ENCODE data around the gene TNIK.

The TNIK gene

GRCh38 chr3:171326717-171327440, 133.3 kb downstream of the TNIK start:
- POLR2A ChIA-PET = no interaction called here
- no peak for DNase-seq (ENCODE audit: low read depth, low spot score)
- H3K4me3 ChIP-seq (ENCODE audit: low read depth, low read length) = no peak overlapping the region
- CTCF ChIA-PET = no interaction called here
- no peak for TF ChIP-seq CTCF (IDR thresholded peaks at IDR 0.05; ENCODE audit: insufficient read depth, low read length, missing control alignments)

GRCh38 chr3:171323938-171324536, 136.2 kb downstream of the TNIK start:
- DNase-seq (ENCODE audit: low read depth, low spot score) = no peak
- ChIA-PET POLR2A (no interaction called here), CTCF (interaction anchor here (1.6 kb wide), 1 partner anchor 242 kb away, joined by 3 read pairs; no protein-coding TSS in a partner anchor)
- no peak overlapping the region for H3K4me3 ChIP-seq (ENCODE audit: low read depth, low read length)
- no peak for TF ChIP-seq CTCF (IDR thresholded peaks at IDR 0.05; ENCODE audit: insufficient read depth, low read length, missing control alignments)

- DNase-seq (ENCODE audit: low read depth, low spot score) = no peak
- no peak overlapping the region for H3K4me3 ChIP-seq (ENCODE audit: low read depth, low read length)
- TF ChIP-seq CTCF (IDR thresholded peaks at IDR 0.05; ENCODE audit: insufficient read depth, low read length, missing control alignments) = no peak
- CTCF ChIA-PET = no interaction called here
- POLR2A ChIA-PET = no interaction called here
Measured at GRCh38 chr3:171321559-171322360, 138.4 kb downstream of the TNIK start.

GRCh38 chr3:171320750-171321558, 139.3 kb downstream of the TNIK start:
- ChIA-PET POLR2A (no interaction called here), CTCF (no interaction called here)
- H3K4me3 ChIP-seq (ENCODE audit: low read depth, low read length) = no peak overlapping the region
- DNase-seq (ENCODE audit: low read depth, low spot score) = no peak
- no peak for TF ChIP-seq CTCF (IDR thresholded peaks at IDR 0.05; ENCODE audit: insufficient read depth, low read length, missing control alignments)

GRCh38 chr3:171317171-171317570, 143.0 kb downstream of the TNIK start:
- ChIA-PET POLR2A (no interaction called here), CTCF (no interaction called here)
- no peak for TF ChIP-seq CTCF (IDR thresholded peaks at IDR 0.05; ENCODE audit: insufficient read depth, low read length, missing control alignments)
- H3K4me3 ChIP-seq (ENCODE audit: low read depth, low read length) = no peak overlapping the region
- DNase-seq (ENCODE audit: low read depth, low spot score) = no peak
